HG03095 (cell line): Measurements from ENCODE around the gene GRK4.
A peak's percentile ranks its signal among the peaks of the same experiment; 100 is the strongest.
"Not testable (repeated sequence)": the region's sequence is repeated elsewhere in the genome, so short reads cannot be mapped to it uniquely, and the experiment has no call there.

Experiments used
- ATAC-seq: cut with Tn5 transposase; IDR thresholded peaks from one replicate; pipeline ENCODE4 v1.9.1; 2021; ENCODE audit warnings: moderate library complexity; ENCODE audit not compliant: unreplicated experiment

The GRK4 gene

DNA sequence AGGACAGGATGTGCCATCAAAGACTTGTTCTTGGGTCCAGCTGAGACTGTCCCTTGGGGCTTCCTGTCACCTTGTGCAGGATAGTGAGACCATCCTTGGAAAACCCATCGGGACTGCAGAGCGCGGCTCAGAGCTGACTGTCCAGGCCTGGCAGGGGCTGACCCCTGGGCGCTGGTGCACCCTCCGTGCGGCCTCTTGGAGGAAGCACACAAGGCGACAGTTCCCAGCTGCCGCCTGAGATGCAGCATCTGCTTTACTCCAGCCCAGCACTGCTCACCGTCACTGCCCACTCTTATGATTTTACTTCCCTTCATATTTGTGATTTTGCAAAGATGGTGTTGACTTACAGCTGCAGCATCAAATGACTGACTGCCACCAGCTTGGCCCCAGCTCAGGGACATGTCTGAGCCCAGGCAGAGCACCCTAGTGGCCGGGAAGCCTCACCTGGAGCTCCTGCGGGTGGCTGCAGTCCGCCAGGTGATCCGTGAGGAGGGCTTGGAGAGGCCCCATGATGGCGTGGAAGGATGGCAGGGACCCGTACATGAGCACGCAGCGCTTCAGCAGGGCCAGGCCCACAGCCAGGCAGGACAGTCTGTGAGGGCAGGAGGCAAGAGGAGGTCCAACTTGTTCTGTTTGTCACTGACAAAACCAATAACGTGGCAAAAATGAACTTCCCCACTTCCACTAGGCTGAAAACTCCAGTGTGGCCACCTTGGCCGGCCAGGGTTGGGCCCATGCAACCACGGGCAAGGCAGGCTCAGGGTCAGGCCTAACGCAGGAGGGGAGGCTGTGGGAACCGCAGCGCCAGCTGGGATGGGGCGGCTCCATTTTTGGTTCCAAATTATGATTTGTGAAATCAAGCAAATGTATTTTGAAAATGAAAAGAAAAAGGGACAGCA, 22.0 kb upstream of the GRK4 start:
- no peak for ATAC-seq

DNA sequence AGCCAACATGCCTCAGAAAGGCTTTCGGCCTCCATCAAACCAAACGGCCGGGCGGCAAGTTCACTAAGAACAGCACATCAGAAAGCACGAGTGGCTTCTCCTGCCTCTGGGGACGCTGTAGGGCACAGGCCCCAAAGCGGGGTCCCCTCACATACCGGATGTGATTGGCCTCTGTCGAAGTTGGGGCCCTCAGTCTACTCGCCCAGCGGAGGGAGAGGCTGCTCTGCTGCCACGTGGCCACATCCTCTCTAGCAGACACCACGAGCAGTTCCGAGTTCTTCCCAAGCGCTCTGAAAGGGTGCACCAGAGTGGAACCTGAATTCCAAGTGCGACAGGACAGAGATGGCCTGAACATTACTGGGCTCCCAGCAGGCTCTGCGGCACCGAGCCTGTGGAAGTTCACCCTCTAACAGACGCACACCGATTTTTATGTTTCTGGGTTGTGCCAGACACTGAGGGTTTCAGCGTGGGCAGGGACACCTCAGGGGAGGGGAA, 21.3 kb upstream of the GRK4 start:
- ATAC-seq = no peak

DNA sequence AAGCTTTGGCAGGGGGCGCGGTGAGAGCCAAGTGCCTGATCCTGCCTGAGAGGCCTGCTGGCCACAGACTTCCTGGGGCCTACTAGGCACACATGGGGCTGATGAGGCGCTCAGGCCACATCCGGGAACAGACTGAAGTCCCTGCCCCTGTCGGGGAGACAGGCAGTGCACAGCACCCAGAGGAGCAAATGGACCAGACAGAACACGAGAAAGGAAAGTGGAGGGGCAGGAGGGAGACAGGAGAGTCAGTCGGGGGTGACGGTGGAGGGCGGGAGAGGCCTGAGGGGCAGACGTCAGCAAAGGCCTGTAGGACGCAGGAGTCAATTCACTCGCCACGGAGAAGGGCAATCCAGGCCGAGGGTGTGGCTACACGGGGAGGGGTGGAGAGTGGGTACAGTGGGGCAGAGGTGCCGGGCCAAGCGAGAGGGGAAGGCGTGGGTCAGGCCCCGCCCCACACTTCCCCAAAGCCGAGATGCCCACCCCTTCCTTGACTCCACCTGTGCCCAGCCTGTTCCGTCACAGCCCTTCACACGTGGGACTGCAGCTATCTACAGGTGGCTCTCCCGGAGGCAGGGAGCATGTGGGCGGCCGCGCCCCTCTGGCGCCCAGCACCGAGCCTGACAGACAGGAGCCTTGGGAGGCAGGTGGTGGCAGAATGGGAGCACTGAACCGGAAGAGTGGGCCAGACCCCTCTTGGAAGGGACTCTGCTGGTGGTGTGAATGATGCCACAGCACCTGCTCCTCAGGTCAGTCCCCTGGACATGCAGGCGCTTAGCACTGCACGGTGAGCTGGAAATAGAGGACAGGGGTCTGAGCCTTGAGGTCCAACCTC, 20.6 kb upstream of the GRK4 start:
- ATAC-seq = no peak

DNA sequence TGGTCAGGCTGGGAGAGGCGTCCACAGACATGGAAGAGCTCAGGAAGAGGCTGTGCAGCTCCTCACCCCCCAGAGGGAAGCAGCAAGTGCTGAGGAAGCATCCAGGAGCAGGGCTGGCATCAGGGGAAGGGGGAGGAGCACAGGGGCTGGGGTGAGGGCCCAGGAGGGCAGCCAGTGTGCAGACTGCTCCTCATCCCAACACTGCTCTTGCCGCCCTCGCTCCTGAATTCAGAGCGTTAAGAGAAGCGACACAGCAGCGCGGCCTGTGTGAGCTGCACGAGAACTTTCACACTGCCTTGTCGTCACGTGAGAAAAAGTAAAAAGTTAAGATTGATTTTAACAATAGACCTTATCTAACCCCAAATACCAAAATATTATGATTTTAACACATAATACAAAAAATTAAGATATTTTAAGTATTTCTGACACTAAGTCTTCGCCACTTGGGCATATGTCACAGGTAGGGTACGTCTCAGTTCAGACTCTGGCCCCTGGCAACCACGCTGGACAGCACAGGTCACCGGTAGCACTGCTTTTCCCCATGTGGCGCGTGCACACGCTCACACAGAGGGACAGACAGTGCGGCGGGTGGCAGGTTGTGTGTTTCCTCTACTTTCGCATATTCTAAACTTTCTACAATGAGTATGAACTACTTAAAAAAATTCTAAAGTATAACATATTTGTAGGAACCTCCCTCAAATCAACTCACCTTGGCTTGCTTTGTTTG, 19.8 kb upstream of the GRK4 start:
- no peak for ATAC-seq

DNA sequence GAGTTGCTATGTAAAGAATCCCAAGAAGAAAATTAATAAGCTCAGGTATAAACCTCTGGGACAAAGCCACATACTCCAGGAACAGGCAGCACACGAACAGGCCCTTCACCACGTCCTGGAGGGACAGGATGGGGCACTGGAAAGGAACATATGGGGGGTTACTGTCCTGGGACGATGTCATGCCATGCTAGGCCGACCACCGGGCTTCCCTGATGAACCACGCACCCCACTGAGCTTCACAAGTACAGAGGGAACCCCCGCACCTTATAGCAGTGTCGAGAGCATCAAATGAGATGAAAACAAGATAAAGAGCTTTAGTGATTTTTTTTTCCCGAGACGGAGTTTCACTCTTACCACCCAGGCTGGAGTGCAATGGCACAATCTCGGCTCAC, 19.3 kb upstream of the GRK4 start:
- no peak for ATAC-seq

DNA sequence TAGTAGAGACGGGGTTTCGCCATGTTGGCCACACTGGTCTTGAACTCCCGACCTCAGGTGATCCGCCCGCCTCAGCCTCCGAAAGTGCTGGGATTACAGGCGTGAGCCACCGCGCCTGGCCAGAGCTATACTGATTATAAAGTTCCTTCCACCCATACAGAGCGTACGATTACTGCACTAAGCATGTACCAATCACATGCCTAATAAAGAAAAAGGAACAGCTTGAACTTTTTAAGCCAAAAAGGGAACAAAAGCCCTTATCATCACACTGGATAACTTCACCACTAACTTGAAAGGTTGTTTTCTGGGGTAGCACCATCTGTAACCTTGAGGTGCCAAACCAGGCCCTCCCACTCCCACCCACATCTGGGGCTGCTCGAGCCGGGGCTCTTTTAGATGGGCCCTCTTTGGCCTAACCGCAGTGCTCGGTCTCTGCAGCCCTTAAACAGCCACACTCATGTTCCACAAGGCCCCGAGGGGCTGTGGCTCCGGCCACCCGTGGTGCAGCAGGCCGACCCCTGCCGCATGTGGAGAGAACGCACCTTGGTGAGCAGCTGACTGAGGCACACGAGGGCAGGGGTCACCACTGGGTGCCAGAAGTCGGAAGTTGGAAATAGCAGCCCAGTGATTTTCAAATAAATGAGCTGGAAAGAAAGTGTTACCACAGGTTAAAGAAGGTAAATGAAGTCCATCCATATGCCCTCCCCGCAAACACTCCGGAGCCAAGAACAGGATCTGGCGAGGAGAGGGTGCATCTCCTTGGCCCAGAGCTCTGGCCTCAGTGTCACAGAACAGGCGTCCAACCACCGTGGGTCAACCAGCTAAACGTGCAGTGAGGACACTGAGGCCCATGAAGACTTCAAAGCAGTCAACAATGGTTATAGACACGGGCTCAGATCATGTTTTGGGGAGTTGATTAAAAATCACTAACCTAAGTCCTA, 18.5 kb upstream of the GRK4 start:
- no peak for ATAC-seq

DNA sequence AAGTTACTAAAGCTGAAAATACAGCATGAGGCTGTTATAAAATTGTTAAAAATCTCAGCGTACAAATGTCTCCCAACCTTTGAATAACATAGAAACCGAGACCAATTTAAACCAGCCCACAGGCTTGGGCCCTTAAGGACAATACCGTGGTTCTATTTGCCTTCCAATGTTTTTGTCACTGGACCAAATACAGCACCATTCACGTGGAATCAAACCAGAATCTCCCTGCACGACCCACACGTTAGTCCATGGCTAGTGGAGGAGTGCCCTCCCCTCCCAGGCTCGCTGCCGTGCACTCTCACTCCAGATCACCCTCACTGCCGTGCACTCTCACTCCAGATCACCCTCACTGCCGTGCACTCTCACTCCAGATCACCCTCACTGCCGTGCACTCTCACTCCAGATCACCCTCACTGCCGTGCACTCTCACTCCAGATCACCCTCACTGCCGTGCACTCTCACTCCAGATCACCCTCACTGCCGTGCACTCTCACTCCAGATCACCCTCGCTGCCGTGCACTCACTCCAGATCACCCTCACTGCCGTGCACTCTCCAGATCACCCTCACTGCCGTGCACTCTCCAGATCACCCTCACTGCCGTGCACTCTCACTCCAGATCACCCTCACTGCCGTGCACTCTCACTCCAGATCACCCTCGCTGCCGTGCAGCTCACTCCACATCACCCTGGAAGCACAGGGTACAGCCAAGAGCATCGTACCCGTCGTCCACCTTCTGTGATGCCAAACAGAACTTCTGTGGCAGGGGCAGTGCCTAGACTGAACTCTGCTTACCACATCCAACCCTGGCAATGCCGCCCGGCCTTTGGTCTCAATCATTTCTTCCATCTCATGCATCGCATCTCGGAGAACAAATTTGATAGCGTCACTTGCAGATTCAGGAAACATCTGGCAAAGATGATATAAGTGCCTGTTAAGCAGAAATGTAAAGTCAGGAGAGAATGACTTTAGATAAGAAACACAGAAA, 17.5 kb upstream of the GRK4 start:
- ATAC-seq = not testable (repeated sequence)

DNA sequence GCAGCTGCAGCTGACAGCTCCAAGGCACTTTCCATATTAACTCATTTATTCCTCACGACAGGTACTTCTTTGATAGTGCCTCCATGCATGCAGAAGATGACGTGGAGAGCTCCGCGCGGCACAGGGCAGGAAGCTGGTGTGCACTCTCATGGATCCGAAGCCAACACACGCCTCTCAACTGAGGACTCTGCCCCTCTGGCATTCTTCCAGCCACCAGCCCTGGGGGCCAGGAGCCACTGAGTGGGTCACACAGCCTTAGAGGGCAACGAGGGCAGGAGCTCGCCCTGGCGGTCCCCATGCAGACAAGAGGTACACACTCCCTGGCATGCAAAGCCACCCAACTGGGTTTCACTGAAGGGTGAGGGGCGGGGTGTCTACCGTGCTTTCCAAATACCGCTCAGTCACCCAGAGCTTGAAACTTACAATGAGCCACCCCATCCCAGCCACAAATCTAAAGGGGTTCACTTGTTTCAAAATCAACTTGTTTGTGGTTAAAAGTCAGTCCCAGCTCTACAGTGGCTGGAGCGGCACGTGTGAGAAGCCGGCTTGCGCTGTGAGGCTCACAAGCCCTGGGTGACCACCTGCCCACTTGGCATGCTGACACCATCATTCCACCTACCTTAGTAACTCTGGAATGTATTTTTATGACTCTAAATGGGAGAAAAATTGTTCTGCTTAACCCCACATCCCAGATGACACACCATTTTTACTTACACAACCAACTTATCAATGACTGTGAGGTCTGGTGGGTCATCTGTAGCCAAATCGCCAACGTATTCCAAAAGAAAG, 16.4 kb upstream of the GRK4 start:
- no peak for ATAC-seq

DNA sequence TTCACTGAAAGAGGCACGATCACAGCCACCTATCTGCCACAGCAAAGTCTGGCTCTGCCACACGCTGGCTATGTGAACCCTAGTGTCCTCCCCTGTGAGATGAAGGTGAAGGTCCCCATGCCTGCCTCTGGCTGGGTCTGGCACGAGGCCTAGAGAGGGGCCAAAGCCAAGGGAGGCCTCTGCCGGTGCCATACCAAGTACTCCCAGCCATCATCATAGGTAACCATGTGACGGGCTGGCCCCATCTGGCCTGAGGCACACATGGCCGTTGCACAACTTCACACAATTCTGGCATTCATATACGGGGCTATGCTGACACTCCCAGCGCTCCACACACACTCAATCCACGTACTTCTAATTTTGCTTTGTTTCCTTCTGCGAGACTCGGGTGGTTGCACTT, 15.4 kb upstream of the GRK4 start:
- no peak for ATAC-seq

DNA sequence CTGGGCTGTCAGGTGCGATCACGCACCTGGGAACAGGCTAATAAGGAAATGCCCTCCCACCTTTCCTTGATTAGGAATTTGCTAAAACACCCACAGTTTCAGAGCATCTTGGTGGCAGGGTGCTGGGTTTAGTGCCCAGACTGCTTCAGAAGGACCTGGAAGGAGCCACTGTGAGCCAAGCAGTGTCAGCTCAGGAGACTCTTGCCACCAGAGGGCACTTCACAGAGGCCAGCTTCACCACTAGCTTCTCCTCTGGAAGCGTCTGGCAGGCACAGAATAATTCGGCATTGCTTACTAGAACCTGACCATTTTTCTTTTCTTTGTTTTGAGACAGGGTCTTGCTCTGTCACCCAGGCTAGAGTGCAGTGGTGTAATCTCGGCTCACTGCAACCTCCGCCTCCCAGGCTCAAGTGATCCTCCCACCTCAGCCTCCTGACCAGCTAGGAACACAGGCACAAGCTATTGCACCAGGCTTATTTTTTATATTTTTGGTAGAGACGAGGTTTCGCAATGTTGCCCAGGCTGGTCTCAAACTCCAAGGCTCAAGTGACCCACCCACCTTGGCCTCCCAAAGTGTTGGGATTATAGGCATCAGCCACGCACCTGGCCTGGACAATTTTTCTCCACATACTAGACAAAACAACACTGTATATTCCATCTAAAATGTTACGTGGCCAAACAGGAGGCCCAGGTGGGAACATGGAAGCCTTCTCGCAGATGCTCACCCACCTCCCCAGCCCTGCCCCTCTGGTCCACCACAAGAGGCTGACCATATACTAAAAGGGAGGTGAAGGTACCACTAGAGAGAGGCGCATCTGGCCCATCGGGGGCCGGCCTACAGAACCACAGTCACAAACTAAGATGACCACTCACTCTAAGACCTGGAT, 14.2 kb upstream of the GRK4 start:
- ATAC-seq = no peak

DNA sequence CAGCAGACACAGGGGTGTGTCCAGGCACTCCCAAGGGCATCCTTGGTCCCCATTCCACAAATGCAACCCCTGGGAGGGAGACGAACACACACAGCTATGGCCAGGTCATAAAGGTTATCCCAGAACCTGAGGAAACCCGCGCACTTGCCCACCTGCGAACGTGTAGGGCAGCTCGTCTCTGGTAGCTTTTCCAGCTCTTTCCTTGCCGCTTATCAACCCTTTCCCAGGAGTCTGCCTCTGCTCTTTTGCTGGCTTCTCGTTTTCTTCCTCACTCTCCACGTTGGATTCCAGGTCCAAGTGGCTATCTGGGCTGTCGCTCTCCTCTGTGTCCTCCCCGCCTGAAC, 13.6 kb upstream of the GRK4 start:
- no peak for ATAC-seq

DNA sequence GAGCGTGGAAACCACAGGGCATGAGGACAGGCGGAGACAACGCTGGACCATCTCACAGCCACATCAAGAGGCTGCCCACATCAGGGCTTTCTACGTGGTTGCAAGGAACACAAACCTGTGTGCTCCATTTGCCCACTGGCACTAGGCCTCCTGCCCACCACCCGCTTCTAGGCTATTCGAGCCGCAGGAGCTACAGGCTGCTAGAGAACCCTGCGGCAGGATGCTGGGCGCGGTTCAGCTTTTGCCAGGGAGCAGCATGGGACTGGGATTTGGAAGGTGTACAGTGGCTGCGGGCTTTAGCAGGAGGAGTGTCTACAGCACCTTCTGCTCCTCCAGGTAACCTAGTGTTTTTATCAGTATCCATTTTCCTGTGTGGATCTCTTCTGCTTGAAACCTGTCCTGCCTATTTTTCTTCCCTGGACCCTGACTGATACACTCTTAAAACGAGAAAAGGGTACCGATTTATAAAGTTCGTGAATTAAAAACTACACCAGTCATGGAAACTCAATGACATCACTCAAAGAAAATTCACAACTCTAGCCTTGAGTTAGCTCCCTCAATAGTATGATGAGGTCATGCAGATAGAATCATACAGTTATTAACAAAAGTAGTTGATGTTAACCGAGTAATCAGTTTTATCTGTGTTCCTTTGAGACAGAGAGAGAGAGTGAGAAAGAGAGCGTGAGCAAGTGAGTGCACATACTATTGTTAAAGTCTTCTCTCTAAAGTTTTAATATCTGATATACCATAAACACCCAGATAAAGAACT, 13.0 kb upstream of the GRK4 start:
- no peak for ATAC-seq

DNA sequence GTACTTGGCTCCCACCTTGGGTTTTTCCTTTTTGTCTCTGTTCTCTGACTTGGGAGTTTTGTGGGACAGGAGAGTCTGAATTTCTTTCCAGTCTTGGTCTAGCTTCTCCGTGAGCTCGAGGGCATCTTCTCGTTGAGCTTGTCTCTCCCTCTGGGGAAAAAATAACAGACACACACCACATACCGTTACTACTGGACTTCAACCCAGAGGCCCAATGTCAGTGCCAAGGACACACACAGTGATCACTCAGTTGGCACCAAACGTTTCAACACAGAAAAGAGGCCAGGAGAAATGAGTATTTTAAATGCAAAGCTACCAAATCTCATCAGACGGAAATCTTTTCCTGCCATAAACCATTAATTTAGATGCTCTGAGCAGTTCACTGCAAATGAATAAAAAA, 9.9 kb upstream of the GRK4 start:
- ATAC-seq = no peak

DNA sequence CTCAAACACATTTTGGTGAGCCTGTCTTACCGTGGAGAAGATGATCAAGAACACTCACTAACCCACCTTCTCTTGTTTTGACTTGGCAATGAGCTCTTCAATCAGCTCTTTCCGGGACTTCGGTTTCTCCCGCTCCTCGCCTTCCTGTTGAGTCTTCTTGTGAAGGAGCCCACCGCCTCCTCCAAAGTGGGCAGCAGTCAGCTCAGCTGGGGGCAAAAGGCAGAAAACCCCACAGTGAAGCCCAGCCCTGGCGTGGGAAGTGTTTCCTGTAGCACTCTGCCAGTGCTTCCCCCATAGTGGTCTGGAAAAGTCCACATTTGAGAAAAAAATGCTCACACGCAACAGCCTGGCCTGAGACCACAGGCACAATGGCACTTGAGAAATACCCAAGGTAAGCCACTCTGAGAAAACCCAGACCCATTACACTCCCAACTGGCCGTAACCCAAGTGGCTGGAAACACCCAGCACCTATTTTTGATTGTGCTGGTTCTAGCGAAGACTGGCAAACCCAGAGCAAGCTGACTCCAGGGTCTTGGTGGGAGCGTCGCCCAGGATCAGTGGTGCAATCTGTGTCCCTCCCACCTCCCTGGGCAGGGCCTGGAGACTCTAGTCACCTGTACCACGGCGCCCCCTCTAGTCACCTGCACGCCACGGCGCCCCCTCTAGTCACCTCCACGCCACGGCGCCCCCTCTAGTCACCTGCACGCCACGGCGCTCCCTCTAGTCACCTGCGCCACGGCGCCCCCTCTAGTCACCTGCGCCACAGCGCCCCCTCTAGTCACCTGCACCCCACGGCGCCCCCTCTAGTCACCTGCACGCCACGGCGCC, 8.8 kb upstream of the GRK4 start:
- ATAC-seq = peak; percentile 50

DNA sequence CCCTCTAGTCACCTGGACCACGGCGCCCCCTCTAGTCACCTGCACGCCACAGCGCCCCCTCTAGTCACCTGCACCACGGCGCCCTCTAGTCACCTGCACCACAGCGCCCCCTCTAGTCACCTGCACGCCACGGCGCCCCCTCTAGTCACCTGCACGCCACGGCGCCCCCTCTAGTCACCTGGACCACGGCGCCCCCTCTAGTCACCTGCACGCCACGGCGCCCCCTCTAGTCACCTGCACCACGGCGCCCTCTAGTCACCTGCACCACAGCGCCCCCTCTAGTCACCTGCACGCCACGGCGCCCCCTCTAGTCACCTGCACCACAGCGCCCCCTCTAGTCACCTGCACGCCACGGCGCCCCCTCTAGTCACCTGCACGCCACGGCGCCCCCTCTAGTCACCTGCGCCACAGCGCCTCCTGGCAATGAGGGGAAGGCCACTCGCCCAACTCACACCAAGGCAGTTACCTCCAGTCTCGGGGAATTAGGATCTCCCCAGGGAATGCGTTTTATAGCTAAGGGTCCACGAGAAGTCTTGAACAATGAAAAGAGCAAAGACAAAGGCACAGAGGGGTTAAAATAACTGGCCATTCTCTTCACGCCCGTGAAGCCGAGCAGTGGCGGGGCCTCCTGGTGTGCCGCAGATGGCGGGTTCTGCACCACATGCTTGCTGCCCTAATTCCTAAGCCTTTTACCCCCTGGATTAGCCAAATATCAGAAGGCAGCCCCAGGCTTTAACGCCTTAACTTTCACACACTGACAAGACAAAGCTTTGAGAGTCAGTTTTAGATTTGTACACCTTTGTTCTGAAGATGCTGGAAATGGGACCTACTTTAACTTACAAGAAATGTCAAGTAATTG, 8.0 kb upstream of the GRK4 start:
- not testable (repeated sequence) for ATAC-seq
